ENCODE measurements around the gene ZNF609. TPM values are rescaled to one million over a fixed set of nuclear protein-coding genes. Genes with fewer than 3 reads are reported as not detected.
A peak's percentile ranks its signal among the peaks of the same experiment; 100 is the strongest.

Gene ZNF609
- total RNA-seq, 1 donor from 2014 or later, result 28.6 TPM

- CTCF ChIA-PET, result interaction anchor here (1.0 kb wide), 1 partner anchor 17 kb away, joined by 3 read pairs; no protein-coding TSS in a partner anchor
- H3K36me3 Mint-ChIP-seq (ENCODE audit: low read depth), result no peaks in the 10 kb centered on the region
- ATAC-seq (ENCODE audit: low read depth) (no peak), DNase-seq (no peak)
- TF ChIP-seq CTCF (IDR thresholded peaks at IDR 0.05), result no peak
- H3K4me1 Mint-ChIP-seq, result no peaks in the 10 kb centered on the region
- no peaks in the 10 kb centered on the region for H3K9me3 Mint-ChIP-seq
- no peak overlapping the region for H3K27ac Mint-ChIP-seq
- POLR2A ChIA-PET, result no interaction called here
- no peak overlapping the region for H3K4me3 Mint-ChIP-seq
- no peaks in the 10 kb centered on the region for H3K27me3 Mint-ChIP-seq
- intact Hi-C loops (cut with micrococcal nuclease), result no loop called here
Measured at GRCh38 chr15:64717735-64718495, 257.5 kb downstream of the ZNF609 start.

- Mint-ChIP-seq H3K27me3 (peaks cover 2% of the 10 kb centered on the region), H3K4me3 (no peak overlapping the region), H3K36me3 (ENCODE audit: low read depth) (no peaks in the 10 kb centered on the region), H3K27ac (no peak overlapping the region), H3K4me1 (no peaks in the 10 kb centered on the region), H3K9me3 (no peaks in the 10 kb centered on the region)
- no peak for TF ChIP-seq CTCF (IDR thresholded peaks at IDR 0.05)
- no peak for ATAC-seq (ENCODE audit: low read depth)
- CTCF ChIA-PET, result interaction anchor here (1.1 kb wide), 1 partner anchor 11 kb away, joined by 4 read pairs; no protein-coding TSS in a partner anchor
- intact Hi-C loops (cut with micrococcal nuclease), result no loop called here
- DNase-seq, result no peak
- POLR2A ChIA-PET, result interaction anchor here (0.7 kb wide), 2 partner anchors 617 to 861 kb away, joined by 4 read pairs; no protein-coding TSS in a partner anchor
Measured at GRCh38 chr15:64720188-64720587, 259.8 kb downstream of the ZNF609 start.

GRCh38 chr15:64730151-64730550, 269.8 kb downstream of the ZNF609 start:
- no peak overlapping the region for H3K4me3 Mint-ChIP-seq
- ChIA-PET POLR2A (interaction anchor here (1.3 kb wide), 2 partner anchors 42 to 165 kb away, joined by 3 read pairs; no protein-coding TSS in a partner anchor), CTCF (interaction anchor here (0.8 to 7.6 kb wide), 10 partner anchors 9 to 174 kb away, joined by 3 to 243 read pairs (median 4); no protein-coding TSS in a partner anchor)
- no peaks in the 10 kb centered on the region for H3K9me3 Mint-ChIP-seq
- no peak overlapping the region for H3K27ac Mint-ChIP-seq
- intact Hi-C loops (cut with micrococcal nuclease), result no loop called here
- no peak for TF ChIP-seq CTCF (IDR thresholded peaks at IDR 0.05)
- DNase-seq, result no peak
- H3K4me1 Mint-ChIP-seq, result peaks cover 7% of the 10 kb centered on the region
- H3K36me3 Mint-ChIP-seq (ENCODE audit: low read depth), result no peaks in the 10 kb centered on the region
- no peaks in the 10 kb centered on the region for H3K27me3 Mint-ChIP-seq
- no peak for ATAC-seq (ENCODE audit: low read depth)

- no peak overlapping the region for H3K4me3 Mint-ChIP-seq
- no peaks in the 10 kb centered on the region for H3K27me3 Mint-ChIP-seq
- H3K27ac Mint-ChIP-seq, result no peak overlapping the region
Measured at GRCh38 chr15:64731012-64731804, 270.8 kb downstream of the ZNF609 start.

More at GRCh38 chr15:64731012-64731804, 270.8 kb downstream of the ZNF609 start:
- peak; percentile 61 for TF ChIP-seq CTCF (IDR thresholded peaks at IDR 0.05)
- Mint-ChIP-seq H3K36me3 (ENCODE audit: low read depth) (no peaks in the 10 kb centered on the region), H3K9me3 (no peaks in the 10 kb centered on the region), H3K4me1 (peaks cover 7% of the 10 kb centered on the region)
- ATAC-seq (ENCODE audit: low read depth) (peak; percentile 74), DNase-seq (peak; percentile 77)
- CTCF ChIA-PET, result interaction anchor here (0.8 to 7.6 kb wide), 16 partner anchors 11 to 278 kb away, joined by 3 to 243 read pairs (median 4); no protein-coding TSS in a partner anchor
- POLR2A ChIA-PET, result interaction anchor here (0.5 to 1.3 kb wide), 4 partner anchors 84 to 163 kb away, joined by 3 to 4 read pairs (median 3); partner anchors contain the start of gene PLEKHO2
- intact Hi-C loops (cut with micrococcal nuclease), result loop anchor here (1.0 kb wide), 5 partner anchors 79 to 278 kb away; no protein-coding TSS in a partner anchor
